SJCRH30 (cell line): ENCODE data around the gene CDC42EP4. TPM values are rescaled to one million over a fixed set of nuclear protein-coding genes. Genes with fewer than 3 reads are reported as not detected.

Source experiments
- DNase-seq, 2 experiments: peaks; one replicate each; pipeline ENCODE4 v3.0.0-alpha.2; 2015 to 2020
- H3K27ac ChIP-seq: fragments of 250-450 bp; sonication (Bioruptor Pico); 2 replicates; pipeline ENCODE4 v1.5.1; 2020; ENCODE audit warnings: mild to moderate bottlenecking, moderate library complexity
- H3K27me3 ChIP-seq: fragments of 250-450 bp; sonication (Bioruptor Pico); 2 replicates; pipeline ENCODE4 v1.5.1; 2020; ENCODE audit warnings: mild to moderate bottlenecking, moderate library complexity
- H3K36me3 ChIP-seq: fragments of 250-450 bp; sonication (Bioruptor Pico); 2 replicates; pipeline ENCODE4 v1.5.1; 2020; ENCODE audit warnings: mild to moderate bottlenecking, moderate library complexity
- H3K4me1 ChIP-seq: fragments of 250-450 bp; sonication (Bioruptor Pico); 2 replicates; pipeline ENCODE4 v1.5.1; 2020; ENCODE audit warnings: mild to moderate bottlenecking, moderate library complexity
- H3K4me3 ChIP-seq: fragments of 250-450 bp; sonication (Bioruptor Pico); 2 replicates; pipeline ENCODE4 v1.5.1; 2020; ENCODE audit warnings: mild to moderate bottlenecking, moderate library complexity
- H3K9me3 ChIP-seq: fragments of 250-450 bp; sonication (Bioruptor Pico); replicated peaks from 2 replicates; pipeline ENCODE4 v1.5.1; 2020; ENCODE audit warnings: mild to moderate bottlenecking, moderate library complexity
- total RNA-seq: library from RNA; depleted of rRNA; stranded (reverse); fragments of >200 nt; shearing (Covaris generic); gene quantifications from 2 replicates; pipeline ENCODE4 v1.2.3, GENCODE V29; 2014

The CDC42EP4 gene
- total RNA-seq, 1 experiment from 2014 or later, result 21.7 TPM

DNA sequence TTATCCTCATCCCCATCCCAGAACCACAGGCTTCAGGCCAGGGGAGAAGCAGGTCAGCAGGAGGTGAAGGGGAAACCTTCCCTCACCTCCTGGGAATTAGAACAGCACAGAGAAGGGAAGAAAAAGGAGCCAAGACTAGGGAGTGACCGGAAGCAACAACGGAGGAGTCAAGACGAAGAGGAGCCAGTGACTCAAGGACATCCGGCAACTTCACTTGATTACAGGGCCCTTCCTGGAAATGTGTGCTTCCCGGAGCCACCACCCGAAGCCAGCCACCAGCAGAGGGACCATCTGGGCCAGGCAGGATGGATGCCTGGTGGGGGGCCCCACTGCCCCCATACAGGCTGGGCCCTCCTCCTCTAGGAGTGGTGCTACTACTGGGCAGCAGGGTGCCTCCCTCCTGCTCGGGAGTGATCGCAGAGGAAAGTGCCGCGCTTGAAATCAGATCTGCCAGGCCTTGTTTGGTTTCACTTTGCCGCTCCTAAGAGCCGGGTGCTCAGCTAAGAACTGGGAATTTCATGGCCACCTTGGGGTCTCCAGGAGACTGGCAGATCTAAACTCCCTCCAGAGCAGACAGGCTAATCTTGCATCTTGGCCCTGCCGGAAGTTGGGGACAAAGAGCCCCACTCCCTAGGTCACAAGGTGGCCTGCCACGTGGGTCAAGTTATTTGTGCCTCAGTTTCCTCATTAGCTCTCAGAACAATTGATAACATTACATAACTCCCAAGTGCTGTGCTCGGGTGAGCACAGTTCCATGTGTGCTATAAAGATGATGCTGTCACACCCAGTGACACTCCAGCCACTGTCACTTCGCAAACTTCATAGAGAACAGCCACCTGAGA lies 6.6 kb downstream of the CDC42EP4 start:
- peak; percentile 61 to 65 for DNase-seq
- Histone ChIP-seq H3K36me3 (peaks cover 2% of the 10 kb centered on the region; the same call in 1 of the 2 replicates), H3K4me3 (peak overlapping the region; percentile 10), H3K27me3 (no peaks in the 10 kb centered on the region), H3K9me3 (no peaks in the 10 kb centered on the region), H3K27ac (no peak overlapping the region; the same call in 1 of the 2 replicates), H3K4me1 (peaks cover 7% of the 10 kb centered on the region; the same call in 1 of the 2 replicates)

GRCh38 chr17:73304438-73304837 lies 7.4 kb downstream of the CDC42EP4 start:
- peaks cover 6% of the 10 kb centered on the region; the same call in 1 of the 2 replicates for H3K4me1 ChIP-seq
- no peak overlapping the region for H3K27ac ChIP-seq
- no peak overlapping the region for H3K4me3 ChIP-seq

DNA sequence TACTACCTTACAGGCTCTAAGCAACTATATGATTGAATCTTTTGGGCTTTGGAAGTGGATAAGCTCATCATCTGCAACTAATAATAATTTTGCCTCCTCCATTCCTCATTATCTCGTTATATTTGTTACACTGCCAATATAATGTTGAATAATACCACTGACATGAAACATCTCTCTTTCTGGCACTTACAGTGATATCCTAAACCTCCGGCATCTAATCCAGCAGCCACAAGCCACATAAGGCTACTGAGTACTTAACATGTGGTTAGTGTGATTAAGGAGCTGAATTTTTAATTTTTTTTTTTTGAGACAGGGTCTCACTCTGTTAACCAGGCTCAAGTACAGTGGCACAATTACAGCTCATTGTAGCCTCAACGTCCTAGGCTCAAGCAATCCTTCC lies 9.6 kb downstream of the CDC42EP4 start:
- no peaks in the 10 kb centered on the region for H3K27me3 ChIP-seq
- no peak for DNase-seq
- H3K4me3 ChIP-seq, result no peak overlapping the region
- no peak overlapping the region for H3K27ac ChIP-seq
- no peaks in the 10 kb centered on the region for H3K9me3 ChIP-seq
- peaks cover 14% of the 10 kb centered on the region for H3K4me1 ChIP-seq
- H3K36me3 ChIP-seq, result peaks cover 2% of the 10 kb centered on the region; the same call in 1 of the 2 replicates

More at GRCh38 chr17:73304438-73304837, 7.4 kb downstream of the CDC42EP4 start:
- H3K9me3 ChIP-seq, result no peaks in the 10 kb centered on the region
- no peaks in the 10 kb centered on the region for H3K27me3 ChIP-seq
- H3K36me3 ChIP-seq, result peaks cover 2% of the 10 kb centered on the region; the same call in 1 of the 2 replicates
- no peak for DNase-seq

DNA sequence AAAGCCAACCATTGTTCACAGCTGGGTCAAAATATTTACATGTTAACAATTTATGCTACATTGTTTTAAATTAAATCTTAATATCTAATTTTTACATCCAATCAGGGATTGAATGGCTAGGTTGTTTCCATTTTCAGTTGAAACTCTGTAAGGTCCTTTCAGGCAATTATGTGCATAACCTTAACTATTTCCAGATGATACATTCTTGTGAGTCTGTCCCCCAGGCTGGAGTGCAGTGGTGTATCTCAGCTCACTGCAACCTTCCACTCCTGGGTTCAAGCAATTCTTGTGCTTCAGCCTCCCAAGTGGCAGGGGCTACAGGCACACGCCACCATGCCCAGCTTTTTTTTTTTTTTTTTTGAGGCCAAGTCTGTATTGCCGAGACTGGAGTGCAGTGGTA lies 10.4 kb downstream of the CDC42EP4 start:
- no peak overlapping the region for H3K4me3 ChIP-seq
- no peaks in the 10 kb centered on the region for H3K9me3 ChIP-seq
- no peaks in the 10 kb centered on the region for H3K27me3 ChIP-seq
- H3K36me3 ChIP-seq, result peaks cover 2% of the 10 kb centered on the region; the same call in 1 of the 2 replicates
- DNase-seq, result no peak
- H3K27ac ChIP-seq, result no peak overlapping the region
- H3K4me1 ChIP-seq, result peaks cover 14% of the 10 kb centered on the region

GRCh38 chr17:73300392-73300791 lies 11.4 kb downstream of the CDC42EP4 start:
- DNase-seq, result no peak
- Histone ChIP-seq H3K4me3 (no peak overlapping the region), H3K4me1 (peaks cover 11% of the 10 kb centered on the region), H3K27me3 (no peaks in the 10 kb centered on the region), H3K27ac (no peak overlapping the region), H3K9me3 (no peaks in the 10 kb centered on the region), H3K36me3 (peaks cover 2% of the 10 kb centered on the region; the same call in 1 of the 2 replicates)

- H3K27me3 ChIP-seq, result no peaks in the 10 kb centered on the region
- DNase-seq, result peak; percentile 71 to 83
- H3K36me3 ChIP-seq, result peaks cover 2% of the 10 kb centered on the region; the same call in 1 of the 2 replicates
- peak overlapping the region; percentile 7; the same call in 1 of the 2 replicates for H3K27ac ChIP-seq
- H3K4me3 ChIP-seq, result peak overlapping the region; percentile 8; the same call in 1 of the 2 replicates
- H3K4me1 ChIP-seq, result peaks cover 11% of the 10 kb centered on the region
- H3K9me3 ChIP-seq, result no peaks in the 10 kb centered on the region
Observed at GRCh38 chr17:73297934-73298861, 13.6 kb downstream of the CDC42EP4 start.

DNA sequence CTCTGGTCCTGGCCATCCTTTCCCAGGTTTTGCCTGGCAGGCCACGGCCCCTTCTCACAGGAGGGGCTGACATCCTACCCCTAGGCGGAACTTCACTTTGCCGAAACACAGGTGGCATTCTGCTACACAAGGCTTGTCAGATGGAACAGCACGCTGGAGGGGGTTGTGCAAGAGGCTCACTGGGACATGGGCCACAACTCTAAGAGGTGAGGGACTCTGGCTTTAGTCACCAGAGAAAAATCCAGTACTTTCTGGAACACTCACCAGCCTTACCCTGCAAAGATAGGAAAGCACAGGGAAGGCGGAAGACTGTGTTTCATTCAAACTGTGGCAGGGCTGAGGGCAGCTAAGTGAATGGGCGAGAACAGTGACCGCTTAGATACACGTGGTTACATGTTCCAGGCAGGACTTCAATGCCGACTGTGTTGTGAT lies 18.3 kb downstream of the CDC42EP4 start:
- Histone ChIP-seq H3K4me3 (no peak overlapping the region), H3K9me3 (no peaks in the 10 kb centered on the region), H3K36me3 (no peaks in the 10 kb centered on the region), H3K27ac (no peak overlapping the region), H3K4me1 (peaks cover 29% of the 10 kb centered on the region), H3K27me3 (no peaks in the 10 kb centered on the region)
- DNase-seq, result no peak

- H3K27ac ChIP-seq, result no peak overlapping the region
- no peak for DNase-seq
- no peaks in the 10 kb centered on the region for H3K27me3 ChIP-seq
- H3K36me3 ChIP-seq, result no peaks in the 10 kb centered on the region
- H3K4me1 ChIP-seq, result peaks cover 24% of the 10 kb centered on the region
- no peak overlapping the region for H3K4me3 ChIP-seq
- H3K9me3 ChIP-seq, result no peaks in the 10 kb centered on the region
Observed at GRCh38 chr17:73293031-73293430, 18.8 kb downstream of the CDC42EP4 start.

- H3K27me3 ChIP-seq, result no peaks in the 10 kb centered on the region
- no peak overlapping the region for H3K4me3 ChIP-seq
- peaks cover 24% of the 10 kb centered on the region for H3K4me1 ChIP-seq
- no peak for DNase-seq
- H3K27ac ChIP-seq, result peak overlapping the region; percentile 69
- H3K36me3 ChIP-seq, result no peaks in the 10 kb centered on the region
- no peaks in the 10 kb centered on the region for H3K9me3 ChIP-seq
Observed at GRCh38 chr17:73292031-73292531, 19.7 kb downstream of the CDC42EP4 start.

GRCh38 chr17:73291260-73291801 lies 20.5 kb downstream of the CDC42EP4 start:
- peak; percentile 85 to 86 for DNase-seq
- H3K36me3 ChIP-seq, result no peaks in the 10 kb centered on the region
- peak overlapping the region; percentile 69 for H3K27ac ChIP-seq
- no peak overlapping the region for H3K4me3 ChIP-seq
- H3K27me3 ChIP-seq, result no peaks in the 10 kb centered on the region
- H3K4me1 ChIP-seq, result peaks cover 24% of the 10 kb centered on the region
- no peaks in the 10 kb centered on the region for H3K9me3 ChIP-seq

DNA sequence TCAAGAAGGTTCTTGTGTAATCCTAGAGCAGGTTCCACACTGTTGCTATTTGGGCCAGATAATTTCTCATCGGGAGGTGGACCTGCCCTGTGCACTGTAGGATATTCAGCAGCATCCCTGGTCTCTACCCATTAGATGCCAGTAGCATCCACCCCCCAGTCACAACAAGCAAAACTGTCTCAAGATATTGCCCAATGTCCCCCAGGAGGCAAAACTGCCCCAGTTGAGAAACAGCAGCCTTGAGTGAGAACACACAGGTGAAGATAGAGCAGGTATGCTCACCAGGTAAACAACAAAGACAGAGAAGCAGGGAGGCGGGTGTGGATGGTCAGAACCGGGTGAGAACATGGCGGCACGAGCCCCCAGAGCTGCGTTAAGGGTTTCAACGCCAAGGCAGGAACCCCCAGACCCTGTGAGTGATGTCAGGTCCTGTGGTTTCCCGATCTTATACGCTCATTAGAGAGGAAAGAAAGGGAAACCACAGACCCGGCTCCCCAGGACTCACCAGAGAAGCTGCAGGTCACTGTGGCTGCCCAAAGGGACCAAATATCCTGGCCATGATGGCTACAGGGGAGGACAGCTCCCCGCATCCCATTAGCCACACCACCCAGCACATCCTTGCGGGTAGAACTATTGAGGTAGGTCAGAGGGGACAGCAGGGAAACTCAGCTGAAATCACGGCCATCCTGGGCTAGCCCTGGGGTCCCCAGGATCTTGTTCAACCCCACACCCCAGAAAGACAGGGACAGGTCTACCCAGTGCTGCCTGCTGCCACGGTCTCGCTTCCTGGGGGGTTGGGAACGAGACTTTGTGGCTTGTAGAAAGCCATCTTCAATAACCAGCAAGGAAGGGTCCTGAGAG lies 21.2 kb downstream of the CDC42EP4 start:
- no peaks in the 10 kb centered on the region for H3K9me3 ChIP-seq
- H3K36me3 ChIP-seq, result no peaks in the 10 kb centered on the region
- peak overlapping the region; percentile 69 for H3K27ac ChIP-seq
- H3K27me3 ChIP-seq, result no peaks in the 10 kb centered on the region
- DNase-seq, result peak; percentile 59 to 67
- H3K4me1 ChIP-seq, result peaks cover 24% of the 10 kb centered on the region
- H3K4me3 ChIP-seq, result no peak overlapping the region

DNA sequence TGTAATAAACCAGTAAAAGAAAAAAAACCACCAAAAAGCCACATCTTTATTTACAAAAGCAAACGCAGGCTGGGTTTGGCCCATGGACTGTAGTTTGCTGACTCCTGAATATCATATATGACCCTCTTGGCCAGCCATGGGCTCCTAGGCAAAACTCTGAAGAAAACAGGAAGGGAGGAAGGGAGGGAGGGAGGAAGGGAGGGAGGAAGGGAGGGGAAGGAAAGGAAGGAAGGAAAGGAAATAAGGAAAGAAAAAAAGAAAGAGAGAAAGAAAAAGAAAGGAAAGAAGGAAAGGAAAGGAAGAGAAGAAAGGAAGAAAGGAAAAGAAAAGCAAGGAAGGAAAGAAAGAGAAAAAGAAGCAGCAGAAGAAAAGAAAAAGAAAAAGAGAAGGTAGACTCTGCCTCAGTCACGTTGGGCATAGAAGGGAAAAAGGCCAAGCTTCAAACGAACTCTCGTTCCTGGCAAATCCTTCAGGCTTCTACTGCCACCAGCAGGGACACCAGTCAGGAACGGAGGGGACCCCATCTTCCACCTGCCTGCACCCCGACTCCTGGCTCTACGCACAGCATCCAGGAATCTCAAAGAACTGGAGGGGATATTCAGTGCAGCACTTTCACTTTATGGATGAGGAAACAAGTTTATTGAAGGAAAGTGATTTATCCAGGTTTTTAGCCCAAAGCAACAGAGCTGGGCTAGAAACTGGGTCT lies 22.1 kb downstream of the CDC42EP4 start:
- H3K4me1 ChIP-seq, result peaks cover 24% of the 10 kb centered on the region
- H3K9me3 ChIP-seq, result no peaks in the 10 kb centered on the region
- no peaks in the 10 kb centered on the region for H3K36me3 ChIP-seq
- H3K27me3 ChIP-seq, result no peaks in the 10 kb centered on the region
- DNase-seq, result no peak
- H3K4me3 ChIP-seq, result no peak overlapping the region
- H3K27ac ChIP-seq, result no peak overlapping the region
